GM18507 (cell line): ENCODE results near the gene MUC13.
A peak's percentile ranks its signal among the peaks of the same experiment; 100 is the strongest.

Experiments
- DNase-seq: peaks from one replicate; pipeline ENCODE4 v3.0.0; 2011; ENCODE audit warnings: low read depth; ENCODE audit not compliant: insufficient read length; ENCODE audit errors: extremely low spot score
- FAIRE-seq: peaks from 2 replicates; lab custom pipeline; 2011; peaks lifted over from hg19 to GRCh38; lab: Jason Lieb, UNC

Gene MUC13

GRCh38 chr3:124915254-124915653 is 19.3 kb downstream of the MUC13 start:
- no peak for FAIRE-seq
- no peak for DNase-seq

- DNase-seq (no peak), FAIRE-seq (no peak)
These were observed 26.6 kb downstream of the MUC13 start for GRCh38 chr3:124907957-124908356.

- DNase-seq, result no peak
- no peak for FAIRE-seq
These were observed 29.6 kb downstream of the MUC13 start for GRCh38 chr3:124904835-124905492.

DNA sequence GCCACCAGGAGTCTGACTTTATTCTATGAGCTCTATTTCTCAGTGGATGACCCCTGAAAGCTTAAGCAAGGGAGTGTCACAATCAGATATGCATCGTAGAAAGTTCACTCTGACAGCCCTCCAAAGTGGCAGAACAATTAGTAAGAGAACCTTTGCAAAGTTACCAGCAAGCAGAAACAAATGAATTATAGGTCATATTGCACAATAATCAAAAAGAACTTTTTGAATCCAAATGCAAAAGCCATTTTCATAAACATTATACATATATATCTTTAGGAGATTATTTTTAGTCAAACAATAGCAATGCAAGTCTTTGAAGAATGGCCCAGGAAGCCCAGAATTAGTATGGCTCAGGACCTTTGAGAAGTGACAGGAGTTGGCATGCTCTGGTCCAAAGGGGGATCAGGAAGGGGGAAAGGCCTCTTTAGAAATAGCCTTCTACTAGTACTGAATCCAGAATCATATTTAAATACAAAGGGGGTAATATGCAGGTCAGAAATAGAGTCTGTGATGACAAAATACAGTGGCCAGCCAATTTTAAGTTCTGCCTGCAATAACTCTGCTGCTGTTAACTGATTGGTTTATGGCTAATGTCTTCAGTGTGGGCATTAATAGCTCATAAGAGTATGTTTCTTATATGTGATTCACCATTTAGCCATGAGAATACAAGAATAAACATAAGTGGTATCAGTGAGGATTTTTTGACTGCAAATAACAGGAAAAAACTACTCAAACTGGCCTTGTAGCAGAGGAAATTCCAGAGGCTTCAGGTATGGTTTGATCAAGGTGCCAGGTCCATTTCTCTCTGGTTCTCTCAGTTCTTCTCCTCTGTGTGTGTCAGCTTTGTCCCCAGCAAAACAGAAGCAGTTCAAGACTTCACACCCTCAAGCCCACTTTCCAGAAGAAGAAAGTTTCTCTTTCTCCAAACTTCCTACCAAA is 30.4 kb downstream of the MUC13 start:
- no peak for FAIRE-seq
- DNase-seq, result no peak

GRCh38 chr3:124896824-124897526 is 37.6 kb downstream of the MUC13 start:
- DNase-seq (no peak), FAIRE-seq (no peak)

DNA sequence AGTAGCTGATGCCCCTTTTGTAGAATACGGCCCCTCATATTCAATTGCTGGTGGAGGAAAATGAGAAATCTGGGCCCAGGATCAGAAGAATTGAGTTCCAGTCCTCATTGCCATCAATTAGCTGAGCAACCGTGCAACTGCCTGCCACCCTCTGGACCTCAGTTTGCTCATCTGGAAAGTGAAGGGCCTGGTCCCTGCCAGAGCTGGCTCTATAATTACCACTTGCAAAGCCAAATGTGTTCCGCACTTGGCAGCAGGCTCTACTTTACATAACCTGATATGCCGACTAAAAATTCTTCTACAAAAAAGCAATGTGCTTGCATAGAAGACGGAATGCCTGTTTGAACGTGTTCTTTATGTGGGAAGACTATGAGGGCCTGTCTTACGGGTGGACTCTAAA is 38.8 kb downstream of the MUC13 start:
- no peak for FAIRE-seq
- no peak for DNase-seq

- FAIRE-seq (no peak), DNase-seq (no peak)
These were observed 41.0 kb downstream of the MUC13 start for GRCh38 chr3:124893526-124893925.

- no peak for DNase-seq
These were observed 43.9 kb downstream of the MUC13 start for GRCh38 chr3:124890573-124891190.

GRCh38 chr3:124888482-124889441 is 45.8 kb downstream of the MUC13 start:
- DNase-seq, result no peak
- FAIRE-seq, result no peak

More at GRCh38 chr3:124890573-124891190, 43.9 kb downstream of the MUC13 start:
- FAIRE-seq, result no peak

DNA sequence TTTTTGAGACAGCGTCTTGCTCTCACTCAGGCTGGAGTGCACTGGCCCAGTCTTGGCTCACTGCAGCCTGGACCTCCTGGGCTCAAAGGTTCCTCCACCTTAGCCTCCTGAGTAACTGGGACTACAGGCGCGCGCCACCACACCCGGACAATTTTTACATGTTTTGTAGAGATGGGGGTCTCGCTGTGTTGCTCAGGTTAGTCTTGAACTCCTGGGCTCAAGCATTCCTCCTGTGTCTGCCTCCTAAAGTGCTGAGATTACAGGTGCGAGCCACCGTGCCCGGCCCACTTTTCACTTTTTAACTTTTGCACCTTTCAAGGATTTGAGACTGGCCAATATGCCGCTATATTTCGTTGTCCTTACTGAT is 46.6 kb downstream of the MUC13 start:
- FAIRE-seq (no peak), DNase-seq (no peak)

- DNase-seq, result peak; percentile 35
- peak; percentile 12 for FAIRE-seq
These were observed 47.2 kb downstream of the MUC13 start, which contains the start of gene ITGB5 for GRCh38 chr3:124887177-124887931. Gene ITGB5 (minus strand): TSS chr3:124887365. CDS start chr3:124887000, 365 bp downstream.

DNA sequence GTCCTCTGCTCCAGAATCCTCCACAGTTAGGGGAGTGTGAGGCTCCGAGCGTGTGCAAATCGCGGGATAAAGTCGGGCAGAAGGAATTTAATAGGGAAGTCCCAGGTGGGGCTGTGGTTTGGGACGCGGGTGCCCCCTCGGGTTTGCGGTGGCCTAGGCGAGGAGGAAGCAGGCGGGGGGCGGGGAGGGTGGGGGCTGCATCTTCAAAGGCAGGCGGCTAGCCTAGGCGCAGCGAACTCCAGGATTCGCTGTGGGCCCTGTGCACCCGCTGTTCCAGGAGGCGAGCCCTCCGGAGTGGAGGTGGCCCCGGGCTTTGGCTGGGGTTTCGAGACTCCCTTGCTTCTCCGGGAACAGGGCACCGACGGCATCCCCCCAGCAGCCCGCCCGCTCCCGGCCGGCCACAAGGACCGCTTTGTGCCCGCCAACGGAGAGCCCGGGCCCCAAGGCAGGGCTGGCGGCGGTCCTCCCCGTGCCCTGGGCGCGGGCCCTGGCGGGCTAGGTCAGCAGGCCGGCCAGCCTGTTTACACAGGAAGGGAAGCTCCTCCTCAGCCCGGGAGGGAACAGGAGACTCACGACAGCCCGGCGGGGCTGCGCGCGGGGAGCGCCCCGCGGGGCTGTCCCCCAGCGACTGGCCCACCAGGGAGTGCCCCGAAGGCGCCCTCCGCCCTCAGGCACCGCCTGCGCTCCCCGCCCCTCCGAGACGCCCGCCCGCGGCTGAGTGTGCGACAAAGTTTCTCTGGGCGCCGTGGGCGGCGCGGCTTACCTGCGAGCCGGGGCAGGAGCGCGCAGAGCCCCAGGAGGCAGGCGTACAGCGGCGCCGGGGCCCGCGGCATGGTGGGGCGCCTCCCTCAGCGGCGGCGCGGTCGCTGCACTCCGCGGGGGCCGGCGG is 48.1 kb downstream of the MUC13 start:
- DNase-seq (no peak), FAIRE-seq (no peak)

- DNase-seq (no peak), FAIRE-seq (no peak)
These were observed 48.9 kb downstream of the MUC13 start for GRCh38 chr3:124885466-124886167.

DNA sequence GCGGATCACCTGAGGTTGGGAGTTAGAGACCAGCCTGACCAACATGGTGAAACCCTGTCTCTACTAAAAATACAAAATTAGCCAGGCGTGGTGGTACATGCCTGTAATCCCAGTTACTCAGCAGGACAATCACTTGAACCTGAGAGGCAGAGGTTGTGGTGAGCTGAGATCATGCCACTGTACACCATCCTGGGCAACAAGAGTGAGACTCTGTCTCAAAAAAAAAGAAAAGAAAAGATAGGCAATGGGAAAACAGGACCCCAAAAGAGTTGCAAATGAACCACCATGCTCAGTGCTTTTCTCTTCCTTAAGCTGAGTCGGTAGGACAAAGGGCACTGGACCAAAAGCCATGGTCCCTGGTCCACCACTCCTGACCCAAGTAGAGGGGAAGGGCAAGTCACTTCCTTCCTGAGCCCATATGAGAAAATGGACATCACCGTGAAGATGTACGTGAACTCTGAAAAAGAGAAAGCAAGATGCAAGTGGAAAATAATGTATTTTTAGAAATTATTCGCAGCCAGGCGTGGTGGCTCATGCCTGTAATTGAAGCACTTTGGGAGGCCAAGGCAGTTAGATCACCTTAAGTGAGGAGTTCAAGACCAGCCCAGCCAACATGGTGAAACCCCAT is 50.0 kb downstream of the MUC13 start:
- no peak for FAIRE-seq
- DNase-seq, result no peak

DNA sequence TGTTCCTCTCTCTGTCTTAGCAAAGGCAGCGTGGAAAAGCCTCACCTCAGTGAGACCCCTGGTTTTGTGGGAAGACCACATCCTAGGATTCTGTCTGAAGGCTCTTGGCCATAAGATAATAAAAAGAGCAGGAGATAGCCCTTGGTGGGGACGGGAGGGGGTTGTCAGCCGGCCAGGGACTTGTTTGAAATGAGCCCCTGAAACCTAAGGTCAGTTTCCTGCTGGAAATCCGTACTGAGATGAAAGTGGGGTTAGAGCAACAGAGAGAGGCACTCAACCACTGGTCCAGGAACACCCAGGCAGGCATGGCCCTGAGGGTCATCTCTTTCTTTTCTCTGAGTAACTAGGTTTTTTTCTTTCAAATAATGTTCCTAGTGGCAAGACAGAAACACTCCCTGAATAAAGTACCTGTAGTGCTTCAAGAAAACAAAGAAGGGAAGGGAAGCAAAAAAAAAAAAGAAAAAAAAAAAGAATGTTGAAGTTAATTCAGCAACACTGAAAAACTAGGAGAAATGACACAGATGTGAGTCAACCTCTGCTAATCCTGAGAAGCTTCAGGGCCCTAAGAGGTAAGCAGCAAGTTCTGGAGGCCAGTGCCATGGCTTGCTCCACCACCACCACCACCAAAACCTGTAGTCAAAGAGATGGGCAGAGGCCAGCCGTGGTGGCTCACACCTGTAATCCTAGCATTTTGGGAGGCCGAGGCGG is 50.6 kb downstream of the MUC13 start:
- FAIRE-seq (no peak), DNase-seq (no peak)
